HAP-1 (cell line): Measurements from ENCODE around the gene PROC.

Source experiments
- DNase-seq, 2 experiments: peaks; one replicate each; pipeline ENCODE4 v3.0.0-alpha.2; 2016 to 2020; ENCODE audit warnings: low spot score in 2 of 2
- H3K27me3 ChIP-seq: fragments of 250-450 bp; sonication (Bioruptor Pico); 2 replicates; pipeline ENCODE4 v1.5.1; 2020; ENCODE audit warnings: low read depth, mild to moderate bottlenecking, moderate library complexity
- H3K36me3 ChIP-seq: fragments of 250-450 bp; sonication (Bioruptor Pico); replicated peaks from 2 replicates; pipeline ENCODE4 v1.5.1; 2020; ENCODE audit warnings: mild to moderate bottlenecking
- H3K4me1 ChIP-seq: fragments of 250-450 bp; sonication (Bioruptor Pico); 2 replicates; pipeline ENCODE4 v1.5.1; 2020; ENCODE audit warnings: mild to moderate bottlenecking
- H3K4me3 ChIP-seq: fragments of 250-450 bp; sonication (Bioruptor Pico); 2 replicates; pipeline ENCODE4 v1.5.1; 2020; ENCODE audit warnings: mild to moderate bottlenecking, moderate library complexity
- H3K9me3 ChIP-seq: fragments of 250-450 bp; sonication (Bioruptor Pico); 2 replicates; pipeline ENCODE4 v1.5.1; 2020; ENCODE audit warnings: mild to moderate bottlenecking, moderate library complexity
- in situ Hi-C: fragments of 300-500 bp; cut with MboI; formaldehyde crosslinking; loops from 3 replicates; pipeline ENCODE4 v1.14.3; 2020; ENCODE audit warnings: low sequenced_read_pairs, inconsistent platforms, mixed read lengths

The PROC gene

GRCh38 chr2:127387655-127388422 is 30.4 kb upstream of the PROC start, which contains the start of gene MAP3K2:
MAP3K2 (minus strand) TSS chr2:127387975; CDS start chr2:127343129, 44,846 bp downstream.
- Histone ChIP-seq H3K9me3 (no peaks in the 10 kb centered on the region), H3K36me3 (no peaks in the 10 kb centered on the region), H3K4me3 (peak within 1 kb of the TSS; percentile 85), H3K27me3 (no peaks in the 10 kb centered on the region), H3K4me1 (peaks cover 11% of the 10 kb centered on the region)
- in situ Hi-C loops = no loop called here
- peak; percentile 86 to 95 for DNase-seq

- no peak for DNase-seq
- Histone ChIP-seq H3K4me1 (peaks cover 11% of the 10 kb centered on the region), H3K27me3 (no peaks in the 10 kb centered on the region), H3K9me3 (no peaks in the 10 kb centered on the region), H3K4me3 (peak overlapping the region; percentile 31), H3K36me3 (no peaks in the 10 kb centered on the region)
- in situ Hi-C loops = no loop called here
Measured at GRCh38 chr2:127388423-127389164, 29.6 kb upstream of the PROC start.

GRCh38 chr2:127389778-127390435 is 28.3 kb upstream of the PROC start:
- Histone ChIP-seq H3K4me1 (peaks cover 11% of the 10 kb centered on the region), H3K4me3 (no peak overlapping the region), H3K9me3 (no peaks in the 10 kb centered on the region), H3K36me3 (no peaks in the 10 kb centered on the region), H3K27me3 (no peaks in the 10 kb centered on the region)
- in situ Hi-C loops = no loop called here
- DNase-seq = no peak

DNA sequence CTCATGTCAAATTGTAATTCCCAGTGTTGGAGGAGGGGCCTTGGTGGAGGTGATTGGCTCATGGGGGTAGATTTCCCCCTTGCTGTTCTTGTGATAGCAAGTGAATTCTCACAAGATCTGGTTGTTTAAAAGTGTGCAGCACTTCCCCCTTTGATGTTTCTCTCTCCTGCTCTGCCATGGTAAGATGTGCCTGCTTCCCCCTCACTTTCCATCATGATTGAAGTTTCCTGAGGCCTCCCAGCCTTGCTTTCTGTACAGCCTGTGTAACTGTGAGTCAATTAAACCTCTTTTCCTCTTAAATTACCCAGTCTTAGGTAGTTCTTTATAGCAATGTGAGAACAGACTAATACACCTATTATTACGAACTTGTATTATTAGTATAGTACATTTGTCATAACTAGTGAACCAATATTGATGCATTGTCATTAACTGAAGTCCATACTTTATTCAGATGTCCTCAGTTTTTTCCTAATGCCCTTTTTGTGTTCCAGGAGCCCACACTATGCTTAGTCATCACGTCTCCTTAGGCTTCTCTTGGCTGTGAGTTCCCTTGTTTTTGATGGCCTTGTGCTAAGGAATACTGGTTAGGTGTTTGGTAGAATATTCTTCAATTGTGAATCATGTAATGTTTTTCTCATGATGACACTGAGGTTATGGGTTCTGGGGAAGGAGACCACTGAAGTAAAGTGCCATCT is 25.9 kb upstream of the PROC start:
- in situ Hi-C loops = no loop called here
- Histone ChIP-seq H3K4me3 (no peak overlapping the region), H3K9me3 (no peaks in the 10 kb centered on the region), H3K4me1 (peaks cover 8% of the 10 kb centered on the region), H3K27me3 (no peaks in the 10 kb centered on the region), H3K36me3 (no peaks in the 10 kb centered on the region)
- DNase-seq = no peak

DNA sequence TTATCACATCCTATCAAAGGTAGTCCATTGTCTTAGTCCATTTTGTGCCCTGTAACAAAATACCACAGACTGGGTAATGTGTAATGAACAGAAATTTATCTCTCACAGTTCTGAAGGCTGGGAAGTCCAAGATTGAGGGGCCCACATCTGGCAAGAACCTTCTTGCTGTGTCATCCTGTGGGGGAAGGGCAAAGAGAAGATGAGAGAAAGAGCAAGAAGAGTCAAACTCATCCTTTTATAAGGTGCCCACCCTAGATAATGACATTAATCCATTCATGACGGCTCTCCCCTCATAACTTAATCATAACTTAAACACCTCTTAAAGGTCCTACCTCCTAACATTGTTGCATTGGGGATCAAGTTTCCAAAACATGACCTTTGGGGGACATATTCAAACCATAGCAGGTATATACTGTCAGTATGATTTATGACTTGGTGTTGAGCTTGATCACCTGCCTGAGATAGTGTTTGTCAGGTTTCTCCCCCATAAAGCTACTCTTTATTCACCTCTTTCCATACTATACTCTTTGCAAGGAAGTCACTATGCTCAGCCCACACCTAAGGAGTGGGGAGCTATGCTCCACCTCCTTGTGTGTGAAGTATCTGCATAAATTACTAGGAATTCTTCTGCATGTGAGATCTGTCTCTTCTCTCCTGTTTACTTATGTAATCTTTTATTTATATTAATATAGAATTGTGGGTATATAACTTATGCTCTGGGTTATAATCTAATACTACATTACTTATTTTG is 25.2 kb upstream of the PROC start:
- H3K27me3 ChIP-seq = no peaks in the 10 kb centered on the region
- no peak for DNase-seq
- no peaks in the 10 kb centered on the region for H3K9me3 ChIP-seq
- peaks cover 8% of the 10 kb centered on the region for H3K4me1 ChIP-seq
- no peak overlapping the region for H3K4me3 ChIP-seq
- no peaks in the 10 kb centered on the region for H3K36me3 ChIP-seq
- in situ Hi-C loops = no loop called here

DNA sequence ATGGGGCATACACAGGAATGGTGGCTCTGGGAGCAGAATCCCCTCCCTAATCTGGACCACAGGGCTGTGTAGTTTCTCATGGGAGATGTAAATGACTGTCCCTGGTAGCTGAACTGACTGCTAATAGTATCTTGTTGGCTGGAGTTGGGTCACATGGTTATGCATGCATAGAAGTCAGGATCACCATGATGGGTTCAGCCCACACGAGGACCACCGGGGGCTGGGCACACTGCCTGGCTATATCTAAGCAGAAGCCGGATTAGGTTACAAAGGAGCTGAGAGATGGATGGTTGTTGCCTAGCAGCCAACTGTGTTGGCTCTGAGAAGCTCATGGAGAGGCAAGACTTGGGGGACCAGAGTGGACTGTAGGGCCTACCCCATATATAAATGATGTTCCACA is 23.7 kb upstream of the PROC start:
- in situ Hi-C loops = no loop called here
- DNase-seq = no peak

GRCh38 chr2:127397568-127398238 is 20.5 kb upstream of the PROC start:
- H3K36me3 ChIP-seq = no peaks in the 10 kb centered on the region
- no peaks in the 10 kb centered on the region for H3K4me1 ChIP-seq
- H3K27me3 ChIP-seq = no peaks in the 10 kb centered on the region
- H3K9me3 ChIP-seq = no peaks in the 10 kb centered on the region
- no peak for DNase-seq
- in situ Hi-C loops = no loop called here
- H3K4me3 ChIP-seq = no peak overlapping the region

More for the DNA sequence above, 23.7 kb upstream of the PROC start:
- H3K9me3 ChIP-seq = no peaks in the 10 kb centered on the region
- H3K4me1 ChIP-seq = no peaks in the 10 kb centered on the region
- H3K36me3 ChIP-seq = no peaks in the 10 kb centered on the region
- H3K4me3 ChIP-seq = no peak overlapping the region
- H3K27me3 ChIP-seq = no peaks in the 10 kb centered on the region

GRCh38 chr2:127398239-127398590 is 20.0 kb upstream of the PROC start:
- no peaks in the 10 kb centered on the region for H3K4me1 ChIP-seq
- no peak overlapping the region for H3K4me3 ChIP-seq
- no peaks in the 10 kb centered on the region for H3K36me3 ChIP-seq
- in situ Hi-C loops = no loop called here
- DNase-seq = peak in 1 of 2 experiments; percentile 60
- no peaks in the 10 kb centered on the region for H3K27me3 ChIP-seq
- no peaks in the 10 kb centered on the region for H3K9me3 ChIP-seq

DNA sequence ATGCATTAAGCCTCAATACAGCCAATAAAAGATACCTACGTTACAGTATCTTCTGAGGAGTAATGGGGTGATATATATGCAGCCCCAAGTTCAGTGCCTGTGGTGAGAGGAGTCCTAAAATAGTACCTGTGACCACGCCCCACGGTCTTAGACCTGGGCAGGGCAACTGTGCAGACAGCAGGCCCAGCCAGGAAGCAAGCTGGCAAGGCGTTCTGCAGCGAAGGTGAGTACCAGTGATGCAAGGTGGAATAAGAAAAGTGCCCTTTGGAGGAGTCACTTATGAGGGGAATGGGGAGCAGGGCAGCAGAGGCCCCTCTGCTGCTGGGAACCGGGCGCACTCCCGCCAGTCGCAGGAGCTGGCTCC is 17.7 kb upstream of the PROC start:
- Histone ChIP-seq H3K4me1 (no peaks in the 10 kb centered on the region), H3K27me3 (no peaks in the 10 kb centered on the region), H3K9me3 (no peaks in the 10 kb centered on the region), H3K4me3 (no peak overlapping the region), H3K36me3 (no peaks in the 10 kb centered on the region)
- in situ Hi-C loops = no loop called here
- no peak for DNase-seq

DNA sequence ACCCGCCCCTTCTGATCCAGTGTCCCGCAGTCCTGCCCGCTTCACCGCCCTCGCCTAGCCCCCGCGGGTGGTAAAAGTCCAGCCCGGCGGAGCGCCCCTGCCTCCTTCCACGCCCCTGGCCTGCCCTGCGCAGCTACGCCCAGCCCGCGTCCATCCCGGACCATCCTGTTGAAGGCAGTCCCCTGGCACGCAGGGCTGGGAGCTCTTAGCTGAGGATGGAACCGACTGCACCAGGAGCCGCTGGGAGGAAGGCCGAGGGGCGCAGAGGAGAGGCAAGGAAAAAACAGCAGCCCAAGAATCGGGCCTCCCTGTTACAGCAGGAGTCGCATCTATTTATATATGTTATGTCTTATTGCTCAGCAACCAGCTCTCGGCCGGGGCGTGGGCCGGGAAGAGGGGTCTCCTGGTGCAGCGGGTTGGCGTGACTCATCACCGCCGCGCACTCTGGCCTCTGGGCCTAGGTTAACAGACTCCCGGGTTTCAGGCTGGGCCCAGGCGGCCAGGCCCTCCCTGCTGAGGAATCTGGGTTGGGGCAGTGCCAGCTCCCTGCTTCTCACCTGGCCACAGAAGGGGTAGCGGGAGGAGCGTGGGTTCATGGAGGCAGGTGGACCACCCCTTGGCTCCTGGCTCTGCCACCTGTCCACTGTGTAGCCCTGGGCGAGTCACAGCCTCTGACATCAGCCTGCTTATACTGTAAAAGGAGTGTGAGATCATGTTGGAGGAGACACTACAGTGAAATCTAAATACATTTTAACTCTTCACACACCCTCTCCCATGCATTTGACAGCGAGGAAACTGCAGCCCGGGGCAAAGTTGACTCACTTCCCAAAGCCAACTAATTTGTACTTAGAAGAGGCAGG is 17.1 kb upstream of the PROC start:
- H3K36me3 ChIP-seq = no peaks in the 10 kb centered on the region
- H3K4me3 ChIP-seq = no peak overlapping the region
- no peak for DNase-seq
- no peaks in the 10 kb centered on the region for H3K4me1 ChIP-seq
- no peaks in the 10 kb centered on the region for H3K27me3 ChIP-seq
- no peaks in the 10 kb centered on the region for H3K9me3 ChIP-seq
- in situ Hi-C loops = no loop called here

DNA sequence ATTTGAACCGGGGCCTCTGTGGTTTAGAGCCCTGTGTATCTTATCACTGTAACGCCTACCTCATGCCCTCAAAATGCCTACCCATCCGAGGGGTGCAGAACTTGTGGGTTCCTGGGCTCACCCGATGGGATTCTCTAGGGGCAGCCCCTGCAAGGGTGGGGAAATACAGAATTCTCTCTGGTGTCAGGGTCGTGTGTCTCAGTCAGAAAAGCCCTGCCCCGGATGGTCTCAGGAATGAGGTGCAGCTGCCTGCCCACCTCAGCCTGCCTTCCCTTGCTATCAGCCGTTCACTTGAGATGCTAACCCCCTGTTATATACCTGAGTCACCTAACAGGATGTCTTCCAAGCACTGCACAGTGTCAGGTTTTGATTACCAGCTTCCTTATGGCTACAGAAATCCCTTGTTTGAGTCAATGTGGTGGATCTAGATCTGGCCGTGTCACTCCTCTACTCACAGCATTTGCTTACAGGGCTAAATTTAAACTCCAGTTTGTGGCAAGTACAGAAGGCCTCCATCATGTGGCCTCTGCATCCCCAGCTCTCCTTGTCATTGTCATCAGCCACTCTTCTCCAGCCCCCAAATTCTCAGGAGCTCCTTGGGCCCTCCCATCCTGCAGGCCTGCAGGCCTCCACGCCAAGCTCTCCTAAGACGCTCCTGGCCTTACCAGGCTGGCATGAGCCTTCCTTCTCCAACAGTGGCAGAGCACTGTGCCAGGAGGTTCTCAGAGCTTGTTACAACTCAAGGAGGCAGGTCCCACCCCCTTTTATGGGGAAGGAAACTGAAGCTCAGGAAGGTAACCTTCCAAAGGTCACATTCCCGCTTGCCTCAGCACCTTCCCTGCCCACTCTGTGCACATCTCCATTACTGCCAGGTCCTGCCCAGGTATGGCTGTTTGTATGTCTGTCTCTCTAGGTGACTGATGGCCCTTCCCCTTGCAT is 16.2 kb upstream of the PROC start:
- H3K4me1 ChIP-seq = no peaks in the 10 kb centered on the region
- H3K27me3 ChIP-seq = no peaks in the 10 kb centered on the region
- in situ Hi-C loops = no loop called here
- DNase-seq = no peak
- no peaks in the 10 kb centered on the region for H3K36me3 ChIP-seq
- H3K9me3 ChIP-seq = no peaks in the 10 kb centered on the region
- H3K4me3 ChIP-seq = no peak overlapping the region
